ENCODE data around the gene EBF3. TPM values are rescaled to one million over a fixed set of nuclear protein-coding genes. Genes with fewer than 3 reads are reported as not detected.
A peak's percentile ranks its signal among the peaks of the same experiment; 100 is the strongest.

Gene EBF3
- total RNA-seq, 1 donor from 2014 or later, result 544 TPM

DNA sequence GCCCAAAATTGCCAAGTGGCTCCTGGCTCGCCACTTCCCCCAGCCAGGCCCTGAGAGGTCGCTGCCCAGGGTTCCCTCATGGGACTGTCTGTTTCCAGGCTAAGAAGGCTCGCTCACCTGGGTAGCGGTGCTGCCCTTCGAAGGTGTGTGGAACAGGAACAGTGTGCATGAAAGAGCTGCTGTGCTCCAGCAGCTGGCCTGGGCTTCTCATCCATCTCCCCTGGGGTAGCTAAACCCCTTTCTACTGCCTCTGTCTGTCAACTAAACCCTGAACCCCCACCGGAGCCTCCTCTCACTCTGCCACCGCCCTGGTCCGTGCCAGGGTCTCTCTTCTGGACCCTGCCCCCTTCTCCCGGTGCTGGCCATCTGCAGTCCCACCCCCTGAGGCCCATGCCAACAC is 152.9 kb downstream of the EBF3 start:
- Mint-ChIP-seq H3K9me3 (ENCODE audit: unreplicated experiment) (peaks cover 12% of the 10 kb centered on the region), H3K27me3 (ENCODE audit: unreplicated experiment) (peaks cover 10% of the 10 kb centered on the region), H3K4me1 (ENCODE audit: low read depth, unreplicated experiment) (peaks cover 46% of the 10 kb centered on the region), H3K27ac (ENCODE audit: unreplicated experiment) (peak overlapping the region; percentile 97), H3K4me3 (ENCODE audit: unreplicated experiment) (peak overlapping the region; percentile 60), H3K36me3 (ENCODE audit: unreplicated experiment) (peaks cover 11% of the 10 kb centered on the region)
- TF ChIP-seq, protein P1, sequence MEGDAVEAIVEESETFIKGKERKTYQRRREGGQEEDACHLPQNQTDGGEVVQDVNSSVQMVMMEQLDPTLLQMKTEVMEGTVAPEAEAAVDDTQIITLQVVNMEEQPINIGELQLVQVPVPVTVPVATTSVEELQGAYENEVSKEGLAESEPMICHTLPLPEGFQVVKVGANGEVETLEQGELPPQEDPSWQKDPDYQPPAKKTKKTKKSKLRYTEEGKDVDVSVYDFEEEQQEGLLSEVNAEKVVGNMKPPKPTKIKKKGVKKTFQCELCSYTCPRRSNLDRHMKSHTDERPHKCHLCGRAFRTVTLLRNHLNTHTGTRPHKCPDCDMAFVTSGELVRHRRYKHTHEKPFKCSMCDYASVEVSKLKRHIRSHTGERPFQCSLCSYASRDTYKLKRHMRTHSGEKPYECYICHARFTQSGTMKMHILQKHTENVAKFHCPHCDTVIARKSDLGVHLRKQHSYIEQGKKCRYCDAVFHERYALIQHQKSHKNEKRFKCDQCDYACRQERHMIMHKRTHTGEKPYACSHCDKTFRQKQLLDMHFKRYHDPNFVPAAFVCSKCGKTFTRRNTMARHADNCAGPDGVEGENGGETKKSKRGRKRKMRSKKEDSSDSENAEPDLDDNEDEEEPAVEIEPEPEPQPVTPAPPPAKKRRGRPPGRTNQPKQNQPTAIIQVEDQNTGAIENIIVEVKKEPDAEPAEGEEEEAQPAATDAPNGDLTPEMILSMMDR (IDR thresholded peaks at IDR 0.05; ENCODE audit: partially characterized antibody, unreplicated experiment), result no peak
- no peak for DNase-seq

DNA sequence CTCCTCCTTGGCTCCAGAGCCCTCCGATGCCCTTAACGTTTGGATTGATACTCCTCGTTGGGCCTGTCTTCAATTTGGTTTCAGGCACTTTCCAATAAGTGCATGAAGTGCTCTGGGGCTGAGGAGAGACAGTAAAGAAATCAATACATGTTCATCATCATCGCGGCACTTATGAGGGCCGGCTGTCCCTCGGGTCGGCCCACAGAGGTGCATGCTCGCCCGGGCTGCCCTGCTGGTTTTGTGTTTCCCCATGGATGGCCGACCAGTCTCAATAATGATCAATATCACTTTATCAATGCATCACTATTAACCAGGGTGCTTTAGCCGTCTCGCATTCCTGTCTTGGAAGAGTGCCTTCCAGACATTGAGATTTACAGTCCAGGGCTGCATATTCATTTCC is 154.2 kb downstream of the EBF3 start:
- Mint-ChIP-seq H3K4me3 (ENCODE audit: unreplicated experiment) (peak overlapping the region; percentile 22), H3K27ac (ENCODE audit: unreplicated experiment) (peak overlapping the region; percentile 97), H3K9me3 (ENCODE audit: unreplicated experiment) (peaks cover 13% of the 10 kb centered on the region), H3K36me3 (ENCODE audit: unreplicated experiment) (peaks cover 15% of the 10 kb centered on the region), H3K4me1 (ENCODE audit: low read depth, unreplicated experiment) (peaks cover 41% of the 10 kb centered on the region), H3K27me3 (ENCODE audit: unreplicated experiment) (peaks cover 10% of the 10 kb centered on the region)
- TF ChIP-seq, protein P1 (IDR thresholded peaks at IDR 0.05; ENCODE audit: partially characterized antibody, unreplicated experiment), result no peak
- DNase-seq, result peak; percentile 70

DNA sequence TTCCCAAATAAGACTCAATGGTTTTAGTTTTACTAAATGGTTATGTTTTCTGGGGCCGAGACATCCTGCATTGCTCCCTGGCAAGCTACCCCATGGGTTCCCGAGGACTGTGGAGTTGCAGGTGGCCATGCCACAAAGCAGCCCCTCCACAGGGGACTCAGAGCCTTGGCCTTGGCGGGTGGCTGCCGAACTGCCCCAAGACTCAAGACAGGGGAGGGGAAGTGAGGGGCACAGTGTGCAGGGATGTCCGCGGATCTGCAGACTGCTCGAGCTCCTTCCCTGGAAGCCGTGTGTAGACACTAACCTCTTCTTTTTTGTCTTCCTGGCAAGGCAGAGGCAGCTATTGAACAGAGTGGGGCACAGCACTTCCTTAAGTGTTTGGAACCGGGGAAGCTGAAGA is 154.6 kb downstream of the EBF3 start:
- peaks cover 14% of the 10 kb centered on the region for H3K9me3 Mint-ChIP-seq (ENCODE audit: unreplicated experiment)
- peak overlapping the region; percentile 97 for H3K27ac Mint-ChIP-seq (ENCODE audit: unreplicated experiment)
- peaks cover 41% of the 10 kb centered on the region for H3K4me1 Mint-ChIP-seq (ENCODE audit: low read depth, unreplicated experiment)
- H3K4me3 Mint-ChIP-seq (ENCODE audit: unreplicated experiment), result peak overlapping the region; percentile 57
- DNase-seq, result no peak
- TF ChIP-seq, protein P1 (IDR thresholded peaks at IDR 0.05; ENCODE audit: partially characterized antibody, unreplicated experiment), result no peak
- H3K36me3 Mint-ChIP-seq (ENCODE audit: unreplicated experiment), result peaks cover 17% of the 10 kb centered on the region
- peaks cover 10% of the 10 kb centered on the region for H3K27me3 Mint-ChIP-seq (ENCODE audit: unreplicated experiment)

DNA sequence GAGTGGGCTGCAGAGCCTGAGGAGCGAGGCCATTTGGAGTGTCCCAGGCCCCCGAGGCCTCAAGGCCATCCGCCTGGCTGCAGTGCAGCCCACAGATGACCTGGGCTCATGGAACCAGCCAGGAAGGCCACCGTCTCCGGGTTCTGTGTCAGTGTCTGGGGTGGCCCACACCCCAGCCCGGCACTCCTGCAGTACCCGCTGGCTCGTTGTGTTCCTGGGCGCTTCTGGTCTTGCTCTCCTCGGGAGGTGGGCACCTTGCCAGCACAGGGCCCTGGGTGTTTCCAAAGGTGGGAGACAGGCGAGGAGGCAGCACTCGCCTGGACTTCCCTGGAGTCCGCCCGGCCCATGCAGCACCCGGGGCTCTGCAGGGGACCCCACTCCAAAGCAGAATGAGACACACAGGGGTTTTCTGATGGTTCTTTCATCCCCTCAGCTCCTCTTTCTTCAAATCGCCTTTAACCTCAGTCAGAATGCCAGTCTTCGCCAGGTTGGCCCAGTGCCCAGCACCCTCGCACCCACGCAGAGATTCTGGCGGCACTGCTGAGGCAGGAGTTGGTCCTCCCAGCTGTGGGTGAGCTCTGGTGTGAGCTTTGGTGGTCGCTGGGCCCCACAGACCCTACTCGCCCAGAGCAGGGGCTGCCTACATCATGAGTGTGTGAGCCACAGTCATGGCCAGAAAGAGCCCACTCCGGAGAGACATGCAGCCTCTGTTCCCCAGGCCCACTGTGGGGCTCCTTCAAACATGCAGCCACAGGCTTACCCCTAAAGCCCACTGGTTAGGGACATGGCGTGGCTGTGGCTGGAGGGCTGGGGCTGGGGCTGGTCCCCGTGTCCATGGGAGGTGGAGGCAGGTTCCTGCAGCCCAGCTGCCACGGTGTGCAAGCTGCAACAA is 155.7 kb downstream of the EBF3 start:
- peaks cover 41% of the 10 kb centered on the region for H3K4me1 Mint-ChIP-seq (ENCODE audit: low read depth, unreplicated experiment)
- H3K36me3 Mint-ChIP-seq (ENCODE audit: unreplicated experiment), result peaks cover 28% of the 10 kb centered on the region
- H3K4me3 Mint-ChIP-seq (ENCODE audit: unreplicated experiment), result no peak overlapping the region
- H3K27ac Mint-ChIP-seq (ENCODE audit: unreplicated experiment), result peak overlapping the region; percentile 97
- H3K27me3 Mint-ChIP-seq (ENCODE audit: unreplicated experiment), result peaks cover 10% of the 10 kb centered on the region
- DNase-seq, result no peak
- TF ChIP-seq, protein P1 (IDR thresholded peaks at IDR 0.05; ENCODE audit: partially characterized antibody, unreplicated experiment), result no peak
- H3K9me3 Mint-ChIP-seq (ENCODE audit: unreplicated experiment), result peaks cover 13% of the 10 kb centered on the region

DNA sequence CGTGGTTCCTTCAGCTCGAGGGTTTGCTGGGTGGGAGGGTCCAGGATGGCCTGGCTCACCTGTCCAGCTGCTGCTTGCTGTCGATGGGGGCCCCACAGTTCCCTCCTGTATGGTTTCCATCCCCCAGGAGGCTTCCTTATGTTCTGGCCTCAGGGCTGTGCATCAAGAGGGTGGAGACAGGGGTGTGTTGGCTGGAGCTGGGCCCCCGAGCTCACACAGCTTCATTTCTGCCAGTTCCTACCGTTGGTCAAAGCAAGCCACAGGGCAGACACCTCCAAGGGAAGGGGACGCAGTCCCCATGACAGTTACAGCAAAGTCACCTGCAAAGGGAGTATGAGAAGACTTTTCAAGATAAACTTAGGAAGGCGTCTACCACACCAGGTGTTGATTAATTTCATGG is 156.9 kb downstream of the EBF3 start:
- peak overlapping the region; percentile 44 for H3K27ac Mint-ChIP-seq (ENCODE audit: unreplicated experiment)
- TF ChIP-seq, protein P1 (IDR thresholded peaks at IDR 0.05; ENCODE audit: partially characterized antibody, unreplicated experiment), result no peak
- H3K4me1 Mint-ChIP-seq (ENCODE audit: low read depth, unreplicated experiment), result peaks cover 32% of the 10 kb centered on the region
- no peak overlapping the region for H3K4me3 Mint-ChIP-seq (ENCODE audit: unreplicated experiment)
- H3K36me3 Mint-ChIP-seq (ENCODE audit: unreplicated experiment), result peaks cover 36% of the 10 kb centered on the region
- no peak for DNase-seq
- peaks cover 14% of the 10 kb centered on the region for H3K9me3 Mint-ChIP-seq (ENCODE audit: unreplicated experiment)
- H3K27me3 Mint-ChIP-seq (ENCODE audit: unreplicated experiment), result peaks cover 11% of the 10 kb centered on the region

Data from glutamatergic neuron (in vitro differentiated cells).